ENCODE measurements around the gene ZFR. TPM values are rescaled to one million over a fixed set of nuclear protein-coding genes. Genes with fewer than 3 reads are reported as not detected.

The ZFR gene
- total RNA-seq, 1 donor from 2014 or later, result 64.3 TPM

DNA sequence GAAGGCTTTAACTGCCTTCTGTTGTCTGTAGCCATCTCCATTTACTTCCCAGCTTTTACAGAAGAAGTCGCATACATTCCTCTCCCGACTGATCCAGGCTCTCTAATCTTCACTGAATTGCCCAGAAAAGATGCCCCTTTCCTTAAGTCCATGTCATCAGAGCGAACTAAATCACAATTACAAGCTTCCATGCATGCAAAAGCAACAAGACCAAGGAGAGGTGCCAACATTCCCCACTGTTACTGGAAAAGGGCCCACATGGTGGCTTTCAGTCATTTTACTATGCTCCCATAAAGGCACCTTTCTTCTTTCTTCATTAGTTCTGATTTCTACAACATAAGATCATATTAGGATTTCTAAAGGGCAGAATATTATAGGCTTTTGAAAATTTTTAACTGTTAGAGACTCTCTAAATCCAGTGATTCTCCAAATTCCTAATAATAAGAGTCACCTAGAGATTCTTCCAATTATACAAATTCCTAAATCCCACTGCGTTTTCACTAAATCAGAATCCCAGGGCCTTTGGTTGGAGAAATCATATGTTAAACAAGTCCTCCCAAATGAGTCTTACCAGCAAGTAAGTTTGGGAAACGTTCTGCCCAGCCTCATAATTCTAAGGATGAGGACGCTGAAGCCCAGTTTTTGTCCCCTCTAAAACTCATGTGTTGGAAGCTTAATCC lies 17.0 kb upstream of the ZFR start:
- TF ChIP-seq, protein P1, sequence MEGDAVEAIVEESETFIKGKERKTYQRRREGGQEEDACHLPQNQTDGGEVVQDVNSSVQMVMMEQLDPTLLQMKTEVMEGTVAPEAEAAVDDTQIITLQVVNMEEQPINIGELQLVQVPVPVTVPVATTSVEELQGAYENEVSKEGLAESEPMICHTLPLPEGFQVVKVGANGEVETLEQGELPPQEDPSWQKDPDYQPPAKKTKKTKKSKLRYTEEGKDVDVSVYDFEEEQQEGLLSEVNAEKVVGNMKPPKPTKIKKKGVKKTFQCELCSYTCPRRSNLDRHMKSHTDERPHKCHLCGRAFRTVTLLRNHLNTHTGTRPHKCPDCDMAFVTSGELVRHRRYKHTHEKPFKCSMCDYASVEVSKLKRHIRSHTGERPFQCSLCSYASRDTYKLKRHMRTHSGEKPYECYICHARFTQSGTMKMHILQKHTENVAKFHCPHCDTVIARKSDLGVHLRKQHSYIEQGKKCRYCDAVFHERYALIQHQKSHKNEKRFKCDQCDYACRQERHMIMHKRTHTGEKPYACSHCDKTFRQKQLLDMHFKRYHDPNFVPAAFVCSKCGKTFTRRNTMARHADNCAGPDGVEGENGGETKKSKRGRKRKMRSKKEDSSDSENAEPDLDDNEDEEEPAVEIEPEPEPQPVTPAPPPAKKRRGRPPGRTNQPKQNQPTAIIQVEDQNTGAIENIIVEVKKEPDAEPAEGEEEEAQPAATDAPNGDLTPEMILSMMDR (IDR thresholded peaks at IDR 0.05), result no peak
- Mint-ChIP-seq H3K27ac (no peak overlapping the region), H3K36me3 (ENCODE audit: low read depth) (no peaks in the 10 kb centered on the region), H3K27me3 (no peaks in the 10 kb centered on the region), H3K4me3 (no peak overlapping the region), H3K4me1 (no peaks in the 10 kb centered on the region), H3K9me3 (peaks cover 3% of the 10 kb centered on the region)
- CTCF ChIA-PET, result no interaction called here
- DNase-seq (no peak), ATAC-seq (ENCODE audit: low read depth) (no peak)
- POLR2A ChIA-PET, result no interaction called here
- intact Hi-C loops (cut with micrococcal nuclease), result no loop called here

DNA sequence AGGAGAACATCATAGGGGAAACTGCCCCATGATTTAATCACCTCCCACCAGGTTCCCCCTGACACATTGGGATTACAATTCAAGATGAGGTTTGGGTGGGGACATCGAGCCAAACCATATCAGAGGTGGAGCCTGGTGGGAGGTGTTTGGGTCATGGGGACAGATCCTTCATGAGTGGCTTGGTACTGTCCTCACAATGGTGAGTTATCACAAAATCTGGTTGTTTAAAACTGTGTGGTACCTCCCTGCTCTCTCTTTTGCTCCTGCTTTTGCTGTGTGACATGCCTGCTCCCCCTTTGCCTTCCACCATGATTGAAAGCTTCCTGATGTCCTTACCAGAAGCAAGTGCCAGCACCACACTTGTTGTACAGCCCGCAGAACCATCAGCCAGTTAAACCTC lies 16.2 kb upstream of the ZFR start:
- DNase-seq (no peak), ATAC-seq (ENCODE audit: low read depth) (no peak)
- intact Hi-C loops (cut with micrococcal nuclease), result no loop called here
- POLR2A ChIA-PET, result no interaction called here
- Mint-ChIP-seq H3K27ac (no peak overlapping the region), H3K9me3 (peaks cover 3% of the 10 kb centered on the region), H3K4me3 (no peak overlapping the region), H3K36me3 (ENCODE audit: low read depth) (no peaks in the 10 kb centered on the region), H3K27me3 (no peaks in the 10 kb centered on the region), H3K4me1 (no peaks in the 10 kb centered on the region)
- TF ChIP-seq, protein P1 (IDR thresholded peaks at IDR 0.05), result no peak
- CTCF ChIA-PET, result no interaction called here

DNA sequence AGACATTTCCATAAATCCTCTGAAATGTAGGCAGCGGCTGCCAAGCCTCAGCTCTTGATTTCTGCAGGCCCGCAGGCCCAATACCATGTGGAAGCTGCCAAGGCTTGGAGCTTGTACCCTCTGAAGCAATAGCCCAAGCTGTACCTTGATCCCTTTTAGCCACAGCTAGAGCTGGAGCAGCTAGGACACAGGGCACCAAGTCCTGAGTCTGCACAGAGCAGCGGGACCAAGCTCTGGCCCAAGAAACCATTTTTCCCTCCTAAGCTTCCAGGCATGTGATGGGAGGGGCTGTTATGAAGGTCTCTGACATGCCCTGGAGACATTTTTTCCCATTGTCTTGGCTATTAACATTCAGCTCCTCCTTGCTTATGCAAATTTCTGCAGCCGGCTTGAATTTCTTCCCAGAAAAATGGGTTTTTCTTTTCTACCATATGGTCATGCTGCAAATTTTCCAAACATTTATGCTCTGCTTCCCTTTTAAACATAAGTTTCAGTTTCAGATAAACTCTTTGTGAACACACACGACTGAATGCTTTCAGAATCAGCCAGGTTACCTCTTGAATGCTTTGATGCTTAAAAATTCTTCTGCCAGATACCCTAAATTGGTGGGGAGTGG lies 14.4 kb upstream of the ZFR start:
- Mint-ChIP-seq H3K36me3 (ENCODE audit: low read depth) (no peaks in the 10 kb centered on the region), H3K4me1 (no peaks in the 10 kb centered on the region), H3K9me3 (peaks cover 3% of the 10 kb centered on the region), H3K27me3 (peaks cover 3% of the 10 kb centered on the region), H3K27ac (no peak overlapping the region), H3K4me3 (no peak overlapping the region)
- DNase-seq, result no peak
- TF ChIP-seq, protein P1 (IDR thresholded peaks at IDR 0.05), result no peak
- CTCF ChIA-PET, result no interaction called here
- no peak for ATAC-seq (ENCODE audit: low read depth)
- intact Hi-C loops (cut with micrococcal nuclease), result no loop called here
- POLR2A ChIA-PET, result no interaction called here

DNA sequence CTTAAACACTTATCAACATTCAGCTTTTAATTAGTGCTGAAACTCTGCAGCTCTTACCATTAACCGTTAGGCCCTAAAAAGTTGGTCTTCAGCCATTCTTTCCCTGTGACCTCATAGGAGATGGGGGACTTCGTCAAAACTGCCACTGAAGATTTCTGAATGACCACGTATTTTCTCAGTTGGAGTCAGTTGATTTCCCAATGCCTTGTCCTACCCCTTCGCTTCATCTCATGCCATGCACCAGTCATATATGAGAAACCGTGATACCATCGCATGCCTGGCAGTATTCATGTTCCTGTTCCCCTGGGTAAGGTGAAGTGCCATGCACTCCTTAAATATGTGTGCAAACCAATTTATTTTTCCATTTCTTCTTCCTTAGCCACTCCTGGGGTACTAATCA lies 10.8 kb upstream of the ZFR start:
- POLR2A ChIA-PET, result no interaction called here
- CTCF ChIA-PET, result interaction anchor here (0.6 kb wide), 1 partner anchor 208 kb away, joined by 3 read pairs; no protein-coding TSS in a partner anchor
- intact Hi-C loops (cut with micrococcal nuclease), result no loop called here
- Mint-ChIP-seq H3K9me3 (peaks cover 3% of the 10 kb centered on the region), H3K27ac (no peak overlapping the region), H3K36me3 (ENCODE audit: low read depth) (no peaks in the 10 kb centered on the region), H3K4me1 (no peaks in the 10 kb centered on the region), H3K27me3 (peaks cover 3% of the 10 kb centered on the region), H3K4me3 (no peak overlapping the region)
- TF ChIP-seq, protein P1 (IDR thresholded peaks at IDR 0.05), result no peak
- ATAC-seq (ENCODE audit: low read depth) (no peak), DNase-seq (no peak)

DNA sequence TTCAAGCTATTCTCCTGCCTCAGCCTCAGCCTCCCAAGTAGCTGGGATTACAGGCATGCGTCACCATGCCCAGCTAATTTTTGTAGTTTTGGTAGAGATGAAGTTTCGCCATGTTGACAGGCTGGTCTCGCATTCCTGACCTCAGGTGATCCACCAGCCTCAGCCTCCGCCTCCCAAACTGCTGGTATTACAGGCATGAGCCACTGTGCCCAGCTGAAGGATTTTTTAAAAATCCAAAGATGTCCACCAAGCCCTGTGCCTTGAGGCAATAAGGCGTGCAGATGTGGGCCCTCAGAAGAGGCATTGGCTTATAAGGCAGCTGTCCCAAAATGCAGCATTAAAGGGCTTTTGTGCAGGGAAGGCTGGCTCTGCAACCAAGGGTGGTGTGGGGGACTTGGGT lies 10.3 kb upstream of the ZFR start:
- intact Hi-C loops (cut with micrococcal nuclease), result no loop called here
- Mint-ChIP-seq H3K36me3 (ENCODE audit: low read depth) (no peaks in the 10 kb centered on the region), H3K4me3 (no peak overlapping the region), H3K9me3 (peaks cover 3% of the 10 kb centered on the region), H3K27ac (no peak overlapping the region), H3K27me3 (peaks cover 3% of the 10 kb centered on the region), H3K4me1 (no peaks in the 10 kb centered on the region)
- TF ChIP-seq, protein P1 (IDR thresholded peaks at IDR 0.05), result no peak
- ATAC-seq (ENCODE audit: low read depth), result no peak
- no peak for DNase-seq
- ChIA-PET CTCF (interaction anchor here (0.6 kb wide), 1 partner anchor 207 kb away, joined by 3 read pairs; no protein-coding TSS in a partner anchor), POLR2A (no interaction called here)
